SK-N-SH treated with all-trans-retinoic acid at 6 μM for 48 hours (cell line): ENCODE results near the gene JOSD1.
"Not testable (repeated sequence)": the region's sequence is repeated elsewhere in the genome, so short reads cannot be mapped to it uniquely, and the experiment has no call there.

Source experiments
- ATAC-seq: fragments of 200-7000 bp; cut with Tn5 transposase; 3 replicates; pipeline ENCODE4 v1.9.1; 2020; ENCODE audit warnings: mild to moderate bottlenecking, moderate library complexity
- ARNTL ChIP-seq: fragments of 450-650 bp; formaldehyde crosslinking; IDR thresholded peaks from 2 replicates; pipeline ENCODE4 v1.5.0; 2020; ENCODE audit warnings: low read depth, mild to moderate bottlenecking, moderate library complexity, borderline replicate concordance
- CSDC2 ChIP-seq: fragments of 250-450 bp; sonication (Bioruptor Pico); IDR thresholded peaks from 2 replicates; pipeline ENCODE4 v1.5.0; 2020; ENCODE audit warnings: mild to moderate bottlenecking, moderate library complexity
- GLIS3 ChIP-seq: fragments of 250-450 bp; sonication (Bioruptor Pico); IDR thresholded peaks from 2 replicates; pipeline ENCODE4 v1.5.0; 2020; ENCODE audit warnings: mild to moderate bottlenecking, moderate library complexity
- OSR1 ChIP-seq: fragments of 250-450 bp; sonication (Bioruptor Pico); IDR thresholded peaks from 2 replicates; pipeline ENCODE4 v1.8.0; 2022; ENCODE audit warnings: moderate library complexity, mild to moderate bottlenecking, inconsistent platforms
- RARB ChIP-seq: fragments of 250-450 bp; sonication (Bioruptor Pico); IDR thresholded peaks from 2 replicates; pipeline ENCODE4 v1.8.0; 2021; ENCODE audit warnings: mild to moderate bottlenecking, moderate library complexity
- TCF4 ChIP-seq: fragments of 250-450 bp; sonication (Bioruptor Pico); IDR thresholded peaks from 2 replicates; pipeline ENCODE4 v1.8.0; 2021; ENCODE audit warnings: mild to moderate bottlenecking, moderate library complexity, borderline replicate concordance
- ZC3H10 ChIP-seq: fragments of 250-450 bp; sonication (Bioruptor Pico); IDR thresholded peaks from 2 replicates; pipeline ENCODE4 v1.5.1; 2021; ENCODE audit warnings: mild to moderate bottlenecking, moderate library complexity
- ZFP3 ChIP-seq: fragments of 250-450 bp; sonication (Bioruptor Pico); IDR thresholded peaks from 2 replicates; pipeline ENCODE4 v1.5.0; 2020; ENCODE audit warnings: mild to moderate bottlenecking, moderate library complexity
- ZFP30 ChIP-seq: fragments of 450-650 bp; formaldehyde crosslinking; IDR thresholded peaks from 2 replicates; pipeline ENCODE4 v1.5.0; 2022; ENCODE audit warnings: mild to moderate bottlenecking, moderate library complexity
- ZNF565 ChIP-seq: fragments of 450-650 bp; formaldehyde crosslinking; conservative IDR thresholded peaks from 2 replicates; pipeline ENCODE4 v1.5.0; 2020; ENCODE audit warnings: low read depth, mild to moderate bottlenecking, moderate library complexity
- ZNF70 ChIP-seq: fragments of 450-650 bp; formaldehyde crosslinking; IDR thresholded peaks from 2 replicates; pipeline ENCODE4 v1.5.0; 2020; ENCODE audit warnings: mild to moderate bottlenecking, moderate library complexity
- ZNF8 ChIP-seq: fragments of 450-650 bp; formaldehyde crosslinking; IDR thresholded peaks from 2 replicates; pipeline ENCODE4 v1.5.0; 2020; ENCODE audit warnings: mild to moderate bottlenecking, moderate library complexity
- TF ChIP-seq, protein P1 (sequence below): fragments of 250-450 bp; sonication (Bioruptor Pico); IDR thresholded peaks from 2 replicates; pipeline ENCODE4 v1.8.0; 2020; ENCODE audit warnings: mild to moderate bottlenecking, moderate library complexity, borderline replicate concordance
- TF ChIP-seq, protein P2 (sequence below): fragments of 250-450 bp; sonication (Bioruptor Pico); IDR thresholded peaks from 2 replicates; pipeline ENCODE4 v1.5.0; 2020; ENCODE audit warnings: mild to moderate bottlenecking, moderate library complexity
- TF ChIP-seq, protein P3 (sequence below): fragments of 250-450 bp; sonication (Bioruptor Pico); IDR thresholded peaks from 2 replicates; pipeline ENCODE4 v1.5.1; 2020; ENCODE audit warnings: low read depth, mild to moderate bottlenecking, moderate library complexity

The JOSD1 gene

DNA sequence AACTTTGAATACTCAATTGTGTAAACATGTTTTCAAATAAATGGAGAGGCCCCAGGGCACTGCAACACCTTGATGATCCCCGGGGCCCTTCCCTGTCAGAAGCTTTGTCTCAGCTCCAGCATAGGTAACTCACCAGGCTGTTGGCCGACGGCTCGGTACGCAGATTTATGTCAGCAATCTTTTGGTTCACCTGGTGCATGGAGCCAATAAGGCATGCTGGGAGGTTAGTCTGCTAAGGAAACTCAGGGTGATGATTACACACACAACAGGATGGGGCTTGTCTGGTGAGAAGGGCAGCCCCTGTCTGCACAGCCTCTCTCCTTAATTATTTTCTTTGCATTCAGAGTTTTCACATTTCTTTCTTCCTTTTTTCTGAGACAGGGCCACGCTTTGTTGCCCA is 55.3 kb downstream of the JOSD1 start (continued):
- TF ChIP-seq, protein P1, sequence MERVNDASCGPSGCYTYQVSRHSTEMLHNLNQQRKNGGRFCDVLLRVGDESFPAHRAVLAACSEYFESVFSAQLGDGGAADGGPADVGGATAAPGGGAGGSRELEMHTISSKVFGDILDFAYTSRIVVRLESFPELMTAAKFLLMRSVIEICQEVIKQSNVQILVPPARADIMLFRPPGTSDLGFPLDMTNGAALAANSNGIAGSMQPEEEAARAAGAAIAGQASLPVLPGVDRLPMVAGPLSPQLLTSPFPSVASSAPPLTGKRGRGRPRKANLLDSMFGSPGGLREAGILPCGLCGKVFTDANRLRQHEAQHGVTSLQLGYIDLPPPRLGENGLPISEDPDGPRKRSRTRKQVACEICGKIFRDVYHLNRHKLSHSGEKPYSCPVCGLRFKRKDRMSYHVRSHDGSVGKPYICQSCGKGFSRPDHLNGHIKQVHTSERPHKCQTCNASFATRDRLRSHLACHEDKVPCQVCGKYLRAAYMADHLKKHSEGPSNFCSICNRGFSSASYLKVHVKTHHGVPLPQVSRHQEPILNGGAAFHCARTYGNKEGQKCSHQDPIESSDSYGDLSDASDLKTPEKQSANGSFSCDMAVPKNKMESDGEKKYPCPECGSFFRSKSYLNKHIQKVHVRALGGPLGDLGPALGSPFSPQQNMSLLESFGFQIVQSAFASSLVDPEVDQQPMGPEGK, result no peak
- TF ChIP-seq, protein P2, sequence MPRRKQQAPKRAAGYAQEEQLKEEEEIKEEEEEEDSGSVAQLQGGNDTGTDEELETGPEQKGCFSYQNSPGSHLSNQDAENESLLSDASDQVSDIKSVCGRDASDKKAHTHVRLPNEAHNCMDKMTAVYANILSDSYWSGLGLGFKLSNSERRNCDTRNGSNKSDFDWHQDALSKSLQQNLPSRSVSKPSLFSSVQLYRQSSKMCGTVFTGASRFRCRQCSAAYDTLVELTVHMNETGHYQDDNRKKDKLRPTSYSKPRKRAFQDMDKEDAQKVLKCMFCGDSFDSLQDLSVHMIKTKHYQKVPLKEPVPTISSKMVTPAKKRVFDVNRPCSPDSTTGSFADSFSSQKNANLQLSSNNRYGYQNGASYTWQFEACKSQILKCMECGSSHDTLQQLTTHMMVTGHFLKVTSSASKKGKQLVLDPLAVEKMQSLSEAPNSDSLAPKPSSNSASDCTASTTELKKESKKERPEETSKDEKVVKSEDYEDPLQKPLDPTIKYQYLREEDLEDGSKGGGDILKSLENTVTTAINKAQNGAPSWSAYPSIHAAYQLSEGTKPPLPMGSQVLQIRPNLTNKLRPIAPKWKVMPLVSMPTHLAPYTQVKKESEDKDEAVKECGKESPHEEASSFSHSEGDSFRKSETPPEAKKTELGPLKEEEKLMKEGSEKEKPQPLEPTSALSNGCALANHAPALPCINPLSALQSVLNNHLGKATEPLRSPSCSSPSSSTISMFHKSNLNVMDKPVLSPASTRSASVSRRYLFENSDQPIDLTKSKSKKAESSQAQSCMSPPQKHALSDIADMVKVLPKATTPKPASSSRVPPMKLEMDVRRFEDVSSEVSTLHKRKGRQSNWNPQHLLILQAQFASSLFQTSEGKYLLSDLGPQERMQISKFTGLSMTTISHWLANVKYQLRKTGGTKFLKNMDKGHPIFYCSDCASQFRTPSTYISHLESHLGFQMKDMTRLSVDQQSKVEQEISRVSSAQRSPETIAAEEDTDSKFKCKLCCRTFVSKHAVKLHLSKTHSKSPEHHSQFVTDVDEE (CRISPR knock-in tag), result no peak
- no peak for TF ChIP-seq ARNTL (CRISPR knock-in tag)
- no peak for TF ChIP-seq TCF4 (CRISPR knock-in tag)
- TF ChIP-seq ZNF70, result no peak
- TF ChIP-seq, all 23 proteins: peak for 0

DNA sequence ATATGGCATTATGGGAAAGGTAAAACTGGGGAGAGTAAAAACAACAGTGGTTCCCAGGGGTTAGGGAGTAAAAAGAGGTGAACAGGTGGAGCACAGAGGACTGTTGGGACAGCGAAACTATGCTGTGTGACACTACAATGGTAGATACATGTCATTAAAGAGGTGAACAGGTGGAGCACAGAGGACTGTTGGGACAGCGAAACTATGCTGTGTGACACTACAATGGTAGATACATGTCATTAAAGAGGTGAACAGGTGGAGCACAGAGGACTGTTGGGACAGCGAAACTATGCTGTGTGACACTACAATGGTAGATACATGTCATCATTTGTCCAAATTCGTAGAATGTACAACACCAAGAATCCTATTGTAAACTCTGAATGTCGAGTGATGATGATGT is 56.5 kb downstream of the JOSD1 start:
- not testable (repeated sequence) for ATAC-seq

DNA sequence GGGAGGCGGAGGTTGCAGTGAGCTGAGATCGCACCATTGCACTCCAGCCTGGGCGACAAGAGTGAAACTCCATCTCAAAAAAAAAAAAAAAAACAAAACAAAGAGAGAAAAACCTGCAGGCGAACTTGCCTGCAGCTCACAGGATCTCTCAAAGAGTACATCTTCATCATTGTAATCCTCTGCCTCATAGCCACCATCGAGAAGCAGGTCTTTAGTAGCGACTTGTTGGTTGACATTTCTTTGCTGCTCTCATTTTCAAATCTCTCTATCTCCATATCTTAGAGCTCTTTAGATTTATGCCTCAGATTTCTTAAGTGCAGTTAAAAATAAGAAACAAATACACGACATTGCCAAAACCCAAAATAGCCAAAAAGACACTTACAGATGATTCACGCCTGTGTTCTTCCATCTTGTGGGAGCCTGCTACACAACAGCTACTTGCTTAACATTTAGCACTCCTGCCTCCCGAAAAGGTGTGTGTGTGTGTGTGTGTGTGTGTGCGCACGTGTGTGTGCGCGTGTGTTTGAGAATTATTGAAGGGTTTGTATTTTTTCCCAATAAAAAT is 59.2 kb downstream of the JOSD1 start:
- ATAC-seq, result no peak
- TF ChIP-seq, protein P1, result no peak

DNA sequence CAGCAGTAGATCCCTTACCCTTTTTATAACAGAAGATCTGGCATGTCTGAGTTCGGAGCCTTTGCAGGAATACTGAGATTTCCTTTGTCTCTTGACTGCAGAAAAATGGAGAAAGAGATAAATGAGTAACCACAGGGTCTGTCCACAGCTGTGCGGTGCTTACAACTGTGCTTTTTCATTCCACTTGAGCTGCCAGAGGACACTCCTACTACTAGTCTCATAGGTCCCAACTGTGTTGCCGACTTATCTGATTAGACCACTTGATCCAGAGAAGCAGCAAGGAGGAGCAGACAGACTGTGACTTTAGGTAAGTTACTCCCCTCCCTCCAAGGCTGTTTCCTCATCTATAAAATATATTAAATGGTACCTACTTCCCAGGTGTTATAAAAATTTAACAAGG is 62.0 kb downstream of the JOSD1 start:
- TF ChIP-seq ZFP30 (CRISPR knock-in tag), result no peak
- no peak for TF ChIP-seq ZNF70
- no peak for TF ChIP-seq RARB (CRISPR knock-in tag)
- TF ChIP-seq, protein P2 (CRISPR knock-in tag), result no peak
- TF ChIP-seq GLIS3 (CRISPR knock-in tag), result no peak
- TF ChIP-seq ZNF565 (CRISPR knock-in tag), result no peak
- no peak for TF ChIP-seq ZNF8
- TF ChIP-seq, protein P3, sequence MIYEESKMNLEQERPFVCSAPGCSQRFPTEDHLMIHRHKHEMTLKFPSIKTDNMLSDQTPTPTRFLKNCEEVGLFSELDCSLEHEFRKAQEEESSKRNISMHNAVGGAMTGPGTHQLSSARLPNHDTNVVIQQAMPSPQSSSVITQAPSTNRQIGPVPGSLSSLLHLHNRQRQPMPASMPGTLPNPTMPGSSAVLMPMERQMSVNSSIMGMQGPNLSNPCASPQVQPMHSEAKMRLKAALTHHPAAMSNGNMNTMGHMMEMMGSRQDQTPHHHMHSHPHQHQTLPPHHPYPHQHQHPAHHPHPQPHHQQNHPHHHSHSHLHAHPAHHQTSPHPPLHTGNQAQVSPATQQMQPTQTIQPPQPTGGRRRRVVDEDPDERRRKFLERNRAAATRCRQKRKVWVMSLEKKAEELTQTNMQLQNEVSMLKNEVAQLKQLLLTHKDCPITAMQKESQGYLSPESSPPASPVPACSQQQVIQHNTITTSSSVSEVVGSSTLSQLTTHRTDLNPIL (CRISPR knock-in tag), result no peak
- no peak for TF ChIP-seq CSDC2 (CRISPR knock-in tag)
- no peak for TF ChIP-seq ZC3H10 (CRISPR knock-in tag)
- TF ChIP-seq, protein P1, result no peak
- no peak for TF ChIP-seq ZFP3 (CRISPR knock-in tag)
- TF ChIP-seq OSR1 (CRISPR knock-in tag), result no peak
- ATAC-seq, result no peak
